Measurements from ENCODE around the gene MAZ. TPM values are rescaled to one million over a fixed set of nuclear protein-coding genes. Genes with fewer than 3 reads are reported as not detected.

The MAZ gene
- total and polyA plus RNA-seq, 2 of the 13 experiments (the other 11 are each of a cell fraction or from before 2014, with no cell fraction given), result 203 to 277 TPM

DNA sequence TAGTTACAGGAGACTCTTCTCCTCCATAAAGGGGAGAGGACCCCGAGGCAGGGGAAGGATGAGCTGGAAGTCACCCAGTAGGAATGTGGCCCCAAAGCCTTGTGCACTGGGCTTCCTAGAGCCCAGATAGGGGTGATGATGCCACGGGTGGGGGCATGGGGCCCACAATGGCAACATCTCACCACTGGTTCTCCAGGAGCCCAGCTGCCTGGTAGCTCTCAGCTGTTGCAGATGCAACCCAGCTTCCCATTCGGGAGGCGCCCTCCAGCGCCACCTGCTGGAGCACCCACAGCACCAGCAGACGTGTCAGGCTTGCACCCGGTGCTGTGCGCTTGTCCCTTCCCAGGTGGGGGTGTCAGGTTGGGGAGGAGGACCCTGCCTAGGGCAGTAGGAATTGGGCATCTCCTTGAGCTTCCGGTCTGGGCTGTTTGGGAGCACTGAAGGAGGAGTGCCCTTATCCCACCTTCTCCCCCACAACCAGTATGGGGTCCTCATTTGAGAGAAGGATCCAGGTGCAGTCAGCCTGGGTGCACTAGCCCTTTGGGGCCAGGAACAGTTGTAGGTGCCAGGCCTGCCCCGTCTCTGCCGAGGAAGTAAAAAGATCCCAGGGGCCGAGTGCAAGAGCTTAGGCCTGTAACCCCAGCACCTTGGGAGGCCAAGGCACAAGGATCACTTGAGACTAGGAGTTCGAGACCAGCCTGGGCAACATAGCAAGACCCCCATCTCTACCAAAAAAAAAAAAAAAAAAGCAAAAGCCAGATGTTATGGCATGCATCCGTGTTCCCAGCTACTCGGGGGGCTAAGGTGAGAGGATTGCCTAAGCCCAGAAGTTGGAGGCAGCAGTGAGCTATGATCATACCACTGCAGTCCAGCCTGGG is 42.3 kb downstream of the MAZ start (continued):
- TF ChIP-seq CCDC6 (CRISPR knock-in tag; IDR thresholded peaks at IDR 0.05), result no peak
- no peak for TF ChIP-seq E2F2 (CRISPR knock-in tag; IDR thresholded peaks at IDR 0.05; ENCODE audit: borderline replicate concordance)
- TF ChIP-seq, protein P1, sequence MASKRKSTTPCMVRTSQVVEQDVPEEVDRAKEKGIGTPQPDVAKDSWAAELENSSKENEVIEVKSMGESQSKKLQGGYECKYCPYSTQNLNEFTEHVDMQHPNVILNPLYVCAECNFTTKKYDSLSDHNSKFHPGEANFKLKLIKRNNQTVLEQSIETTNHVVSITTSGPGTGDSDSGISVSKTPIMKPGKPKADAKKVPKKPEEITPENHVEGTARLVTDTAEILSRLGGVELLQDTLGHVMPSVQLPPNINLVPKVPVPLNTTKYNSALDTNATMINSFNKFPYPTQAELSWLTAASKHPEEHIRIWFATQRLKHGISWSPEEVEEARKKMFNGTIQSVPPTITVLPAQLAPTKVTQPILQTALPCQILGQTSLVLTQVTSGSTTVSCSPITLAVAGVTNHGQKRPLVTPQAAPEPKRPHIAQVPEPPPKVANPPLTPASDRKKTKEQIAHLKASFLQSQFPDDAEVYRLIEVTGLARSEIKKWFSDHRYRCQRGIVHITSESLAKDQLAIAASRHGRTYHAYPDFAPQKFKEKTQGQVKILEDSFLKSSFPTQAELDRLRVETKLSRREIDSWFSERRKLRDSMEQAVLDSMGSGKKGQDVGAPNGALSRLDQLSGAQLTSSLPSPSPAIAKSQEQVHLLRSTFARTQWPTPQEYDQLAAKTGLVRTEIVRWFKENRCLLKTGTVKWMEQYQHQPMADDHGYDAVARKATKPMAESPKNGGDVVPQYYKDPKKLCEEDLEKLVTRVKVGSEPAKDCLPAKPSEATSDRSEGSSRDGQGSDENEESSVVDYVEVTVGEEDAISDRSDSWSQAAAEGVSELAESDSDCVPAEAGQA (IDR thresholded peaks at IDR 0.05; ENCODE audit: low read depth), result no peak
- TF ChIP-seq, protein P1 (CRISPR knock-in tag; IDR thresholded peaks at IDR 0.05; ENCODE audit: borderline replicate concordance), result no peak
- TF ChIP-seq ZNF768 (CRISPR knock-in tag; IDR thresholded peaks at IDR 0.05), result peak; percentile 85; the same call in 1 of the 2 replicates
- peak; percentile 63 for TF ChIP-seq ZBTB38 (CRISPR knock-in tag; IDR thresholded peaks at IDR 0.05)
- TF ChIP-seq ZNF446 (CRISPR knock-in tag; IDR thresholded peaks at IDR 0.05), result no peak
- TF ChIP-seq, protein P2, sequence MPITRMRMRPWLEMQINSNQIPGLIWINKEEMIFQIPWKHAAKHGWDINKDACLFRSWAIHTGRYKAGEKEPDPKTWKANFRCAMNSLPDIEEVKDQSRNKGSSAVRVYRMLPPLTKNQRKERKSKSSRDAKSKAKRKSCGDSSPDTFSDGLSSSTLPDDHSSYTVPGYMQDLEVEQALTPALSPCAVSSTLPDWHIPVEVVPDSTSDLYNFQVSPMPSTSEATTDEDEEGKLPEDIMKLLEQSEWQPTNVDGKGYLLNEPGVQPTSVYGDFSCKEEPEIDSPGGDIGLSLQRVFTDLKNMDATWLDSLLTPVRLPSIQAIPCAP (CRISPR knock-in tag; IDR thresholded peaks at IDR 0.05; ENCODE audit: low read depth), result no peak
- no peak for TF ChIP-seq TBX3 (IDR thresholded peaks at IDR 0.05; ENCODE audit: borderline replicate concordance)
- TF ChIP-seq, protein P3, sequence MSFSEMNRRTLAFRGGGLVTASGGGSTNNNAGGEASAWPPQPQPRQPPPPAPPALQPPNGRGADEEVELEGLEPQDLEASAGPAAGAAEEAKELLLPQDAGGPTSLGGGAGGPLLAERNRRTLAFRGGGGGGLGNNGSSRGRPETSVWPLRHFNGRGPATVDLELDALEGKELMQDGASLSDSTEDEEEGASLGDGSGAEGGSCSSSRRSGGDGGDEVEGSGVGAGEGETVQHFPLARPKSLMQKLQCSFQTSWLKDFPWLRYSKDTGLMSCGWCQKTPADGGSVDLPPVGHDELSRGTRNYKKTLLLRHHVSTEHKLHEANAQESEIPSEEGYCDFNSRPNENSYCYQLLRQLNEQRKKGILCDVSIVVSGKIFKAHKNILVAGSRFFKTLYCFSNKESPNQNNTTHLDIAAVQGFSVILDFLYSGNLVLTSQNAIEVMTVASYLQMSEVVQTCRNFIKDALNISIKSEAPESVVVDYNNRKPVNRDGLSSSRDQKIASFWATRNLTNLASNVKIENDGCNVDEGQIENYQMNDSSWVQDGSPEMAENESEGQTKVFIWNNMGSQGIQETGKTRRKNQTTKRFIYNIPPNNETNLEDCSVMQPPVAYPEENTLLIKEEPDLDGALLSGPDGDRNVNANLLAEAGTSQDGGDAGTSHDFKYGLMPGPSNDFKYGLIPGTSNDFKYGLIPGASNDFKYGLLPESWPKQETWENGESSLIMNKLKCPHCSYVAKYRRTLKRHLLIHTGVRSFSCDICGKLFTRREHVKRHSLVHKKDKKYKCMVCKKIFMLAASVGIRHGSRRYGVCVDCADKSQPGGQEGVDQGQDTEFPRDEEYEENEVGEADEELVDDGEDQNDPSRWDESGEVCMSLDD (CRISPR knock-in tag; IDR thresholded peaks at IDR 0.05; ENCODE audit: borderline replicate concordance), result no peak
- TF ChIP-seq, protein P4, sequence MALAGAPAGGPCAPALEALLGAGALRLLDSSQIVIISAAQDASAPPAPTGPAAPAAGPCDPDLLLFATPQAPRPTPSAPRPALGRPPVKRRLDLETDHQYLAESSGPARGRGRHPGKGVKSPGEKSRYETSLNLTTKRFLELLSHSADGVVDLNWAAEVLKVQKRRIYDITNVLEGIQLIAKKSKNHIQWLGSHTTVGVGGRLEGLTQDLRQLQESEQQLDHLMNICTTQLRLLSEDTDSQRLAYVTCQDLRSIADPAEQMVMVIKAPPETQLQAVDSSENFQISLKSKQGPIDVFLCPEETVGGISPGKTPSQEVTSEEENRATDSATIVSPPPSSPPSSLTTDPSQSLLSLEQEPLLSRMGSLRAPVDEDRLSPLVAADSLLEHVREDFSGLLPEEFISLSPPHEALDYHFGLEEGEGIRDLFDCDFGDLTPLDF (CRISPR knock-in tag; IDR thresholded peaks at IDR 0.05), result no peak
- TF ChIP-seq AKAP8 (CRISPR knock-in tag; IDR thresholded peaks at IDR 0.05), result 0 out of 2 replicates have a peak, but pooled peaks have one; percentile 31
- no peak for TF ChIP-seq SKIL (CRISPR knock-in tag; IDR thresholded peaks at IDR 0.05; ENCODE audit: borderline replicate concordance)

Measured in HepG2 (cell line).